H9 (cell line): ENCODE results near the gene KLK6. TPM values are rescaled to one million over a fixed set of nuclear protein-coding genes. Genes with fewer than 3 reads are reported as not detected.

Experiments
- DNase-seq: peaks from one replicate; pipeline ENCODE4 v3.0.0-alpha.2; 2017
- H2AFZ ChIP-seq: one replicate; pipeline ENCODE4 v1.6.1; 2013; ENCODE audit warnings: mild to moderate bottlenecking, low read length, control low read depth, moderate library complexity
- H2AK5ac ChIP-seq: 2 replicates; pipeline ENCODE4 v1.6.1; 2013; ENCODE audit warnings: low read length, control low read depth, mixed read lengths; ENCODE audit not compliant: insufficient read length
- H2BK120ac ChIP-seq: one replicate; pipeline ENCODE4 v1.6.1; 2013; ENCODE audit warnings: low read depth, mild to moderate bottlenecking, low read length, control low read depth, inconsistent platforms; ENCODE audit not compliant: poor library complexity, severe bottlenecking
- H2BK12ac ChIP-seq: 2 replicates; pipeline ENCODE4 v1.6.1; 2013; ENCODE audit warnings: low read length, control low read depth, mixed read lengths, low read depth; ENCODE audit not compliant: insufficient read length
- H2BK15ac ChIP-seq: 2 replicates; pipeline ENCODE4 v1.6.1; 2013; ENCODE audit warnings: low read depth, low read length, control low read depth
- H2BK20ac ChIP-seq: one replicate; pipeline ENCODE4 v1.6.1; 2013; ENCODE audit warnings: low read depth, mild to moderate bottlenecking, low read length, control low read depth, inconsistent platforms; ENCODE audit not compliant: poor library complexity, severe bottlenecking
- H2BK5ac ChIP-seq: 2 replicates; pipeline ENCODE4 v1.6.1; 2013; ENCODE audit warnings: low read length, control low read depth, mixed read lengths; ENCODE audit not compliant: insufficient read length
- H3K14ac ChIP-seq: 2 replicates; pipeline ENCODE4 v1.6.1; 2013; ENCODE audit warnings: low read length, control low read depth; ENCODE audit not compliant: insufficient read depth
- H3K18ac ChIP-seq: 2 replicates; pipeline ENCODE4 v1.6.1; 2013; ENCODE audit warnings: low read depth, mild to moderate bottlenecking, mixed read lengths, low read length, control low read depth; ENCODE audit not compliant: insufficient read length
- H3K23ac ChIP-seq: 2 replicates; pipeline ENCODE4 v1.6.1; 2013; ENCODE audit warnings: low read length, control low read depth, mixed read lengths, low read depth; ENCODE audit not compliant: insufficient read length
- H3K23me2 ChIP-seq: 2 replicates; pipeline ENCODE4 v1.6.1; 2013; ENCODE audit warnings: low read depth, mild to moderate bottlenecking, mixed read lengths, low read length, control low read depth; ENCODE audit not compliant: insufficient read length, poor library complexity, severe bottlenecking
- H3K27ac ChIP-seq: 2 replicates; pipeline ENCODE4 v1.5.1; 2013; ENCODE audit warnings: low read length, control low read depth, mixed read lengths, low read depth; ENCODE audit not compliant: insufficient read length
- H3K27me3 ChIP-seq: 2 replicates; pipeline ENCODE4 v1.6.1; 2013; ENCODE audit warnings: low read length, control low read depth, inconsistent platforms; ENCODE audit not compliant: insufficient read depth
- H3K4ac ChIP-seq: 2 replicates; pipeline ENCODE4 v1.6.1; 2013; ENCODE audit warnings: low read depth, mild to moderate bottlenecking, control low read depth, inconsistent platforms, low read length, moderate library complexity
- H3K4me1 ChIP-seq: 2 replicates; pipeline ENCODE4 v1.6.1; 2013; ENCODE audit warnings: low read length, control low read depth, inconsistent platforms; ENCODE audit not compliant: insufficient read depth
- H3K4me2 ChIP-seq: 2 replicates; pipeline ENCODE4 v1.6.1; 2013; ENCODE audit warnings: low read length, control low read depth, mixed read lengths; ENCODE audit not compliant: insufficient read length, insufficient read depth
- H3K56ac ChIP-seq: 2 replicates; pipeline ENCODE4 v1.6.1; 2013; ENCODE audit warnings: low read depth, mild to moderate bottlenecking, mixed read lengths, low read length, control low read depth; ENCODE audit not compliant: insufficient read length
- H3K79me1 ChIP-seq: 2 replicates; pipeline ENCODE4 v1.6.1; 2013; ENCODE audit warnings: low read depth, mild to moderate bottlenecking, moderate library complexity, low read length, control low read depth, inconsistent platforms; ENCODE audit not compliant: insufficient read depth, poor library complexity, severe bottlenecking
- H3K79me2 ChIP-seq: 2 replicates; pipeline ENCODE4 v1.6.1; 2013; ENCODE audit warnings: low read length, control low read depth, inconsistent platforms; ENCODE audit not compliant: insufficient read depth
- H3K9ac ChIP-seq: 2 replicates; pipeline ENCODE4 v1.6.1; 2013; ENCODE audit warnings: low read length, control low read depth, mixed read lengths; ENCODE audit not compliant: insufficient read length; ENCODE audit errors: extremely low read depth
- H3K9me3 ChIP-seq: one replicate; pipeline ENCODE4 v1.6.1; 2013; ENCODE audit warnings: low read depth, low read length, inconsistent platforms; ENCODE audit not compliant: control insufficient read depth
- H3T11ph ChIP-seq: one replicate; pipeline ENCODE4 v1.6.1; 2013; ENCODE audit warnings: mild to moderate bottlenecking, low read length, control low read depth, inconsistent platforms
- H4K20me1 ChIP-seq: one replicate; pipeline ENCODE4 v1.6.1; 2013; ENCODE audit not compliant: control insufficient read depth, insufficient read length, insufficient read depth
- H4K5ac ChIP-seq: 2 replicates; pipeline ENCODE4 v1.6.1; 2013; ENCODE audit warnings: low read depth, mild to moderate bottlenecking, mixed read lengths, low read length, control low read depth; ENCODE audit not compliant: insufficient read length
- H4K8ac ChIP-seq: replicated peaks from 2 replicates; pipeline ENCODE4 v1.6.1; 2013; ENCODE audit warnings: low read length, control low read depth, mixed read lengths, low read depth; ENCODE audit not compliant: insufficient read length
- H4K91ac ChIP-seq: 2 replicates; pipeline ENCODE4 v1.6.1; 2013; ENCODE audit warnings: low read depth, mild to moderate bottlenecking, moderate library complexity, mixed read lengths, low read length, control low read depth; ENCODE audit not compliant: insufficient read length
- H3K27ac Mint-ChIP-seq, 3 experiments: 2 replicates in 2 of 3; 3 replicates in 1 of 3; pipeline ENCODE4 v1.8.0; 2020 to 2021; ENCODE audit warnings: mixed read lengths in 3 of 3, mild to moderate bottlenecking in 1 of 3, moderate library complexity in 1 of 3
- H3K27me3 Mint-ChIP-seq: 2 replicates; pipeline ENCODE4 v1.8.0; 2021; ENCODE audit warnings: low read depth, mild to moderate bottlenecking, moderate library complexity, mixed read lengths
- H3K36me3 Mint-ChIP-seq, 3 experiments: 2 replicates in 2 of 3; 3 replicates in 1 of 3; pipeline ENCODE4 v1.8.0; 2020 to 2021; ENCODE audit warnings: low read depth in 3 of 3, mixed read lengths in 3 of 3; ENCODE audit not compliant: insufficient read depth in 1 of 3
- H3K4me1 Mint-ChIP-seq, 2 experiments: 2 replicates each; pipeline ENCODE4 v1.8.0; 2020; ENCODE audit warnings: mixed read lengths in 2 of 2
- H3K4me3 Mint-ChIP-seq, 2 experiments: 2 replicates in 1 of 2; 3 replicates in 1 of 2; pipeline ENCODE4 v1.8.0; 2020 to 2021; ENCODE audit warnings: mild to moderate bottlenecking in 2 of 2, mixed read lengths in 2 of 2, moderate library complexity in 1 of 2
- H3K9me3 Mint-ChIP-seq, 2 experiments: 2 replicates in 1 of 2; 3 replicates in 1 of 2; pipeline ENCODE4 v1.8.0; 2020; ENCODE audit warnings: mild to moderate bottlenecking in 2 of 2, mixed read lengths in 2 of 2, moderate library complexity in 1 of 2
- WGBS: extraction: QIAGEN DNeasy Blood & Tissue Kit; methylation state at CpG from one replicate; pipeline ENCODE4 v1.1.7; 2013; ENCODE audit warnings: missing lambda C conversion rate, low lambda C conversion rate, mixed read lengths; ENCODE audit not compliant: insufficient read length; ENCODE audit errors: extremely low coverage; 5-methylcytosine and 5-hydroxymethylcytosine counted together
- total RNA-seq: library from RNA; stranded (reverse); gene quantifications from 2 replicates; pipeline ENCODE4 v1.2.1, GENCODE V29; 2021
- TF ChIP-seq, protein P1 (sequence below): fragments of 200-600 bp; sonication (generic); conservative IDR thresholded peaks from 3 replicates; pipeline ENCODE4 v1.8.0; 2021; ENCODE audit warnings: antibody characterized with exemption, mild to moderate bottlenecking

KLK6 gene
- total RNA-seq, 1 experiment from 2014 or later = 2.6 TPM

DNA sequence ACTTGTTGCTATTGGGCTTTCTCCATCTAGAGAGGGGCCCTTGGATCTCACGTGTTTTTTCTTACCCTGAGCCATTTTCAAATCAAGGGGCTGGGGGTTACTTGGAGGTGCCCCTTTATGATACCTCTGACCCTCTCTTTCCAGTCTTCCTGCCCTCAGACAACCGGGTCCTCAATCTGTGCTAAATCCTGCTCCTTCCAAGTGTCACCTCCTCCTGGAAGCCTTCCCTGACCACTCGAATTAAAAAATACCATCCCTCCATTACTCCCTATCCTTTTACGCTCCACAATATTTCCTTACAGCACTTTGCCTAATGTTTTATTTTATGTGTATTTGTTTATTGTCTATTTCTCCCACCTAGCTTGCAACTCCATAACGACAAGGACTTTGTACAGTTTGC lies 28.7 kb upstream of the KLK6 start:
- no peak overlapping the region for H3K4ac ChIP-seq
- H3K4me1 ChIP-seq = 0 out of 2 replicates have a peak, but pooled peaks cover 4% of the 10 kb centered on the region
- no peaks in the 10 kb centered on the region for H3K79me2 ChIP-seq
- Mint-ChIP-seq H3K4me1 (peaks cover 21 to 38% of the 10 kb centered on the region in 2 experiments), H3K27me3 (peaks cover 36% of the 10 kb centered on the region), H3K9me3 (peaks cover 0 to 4% of the 10 kb centered on the region in 2 experiments; a peak in 2 of 5 replicates), H3K4me3 (no peak overlapping the region), H3K36me3 (no peaks in the 10 kb centered on the region; a peak in 1 of 7 replicates), H3K27ac (no peak overlapping the region)
- TF ChIP-seq, protein P1, sequence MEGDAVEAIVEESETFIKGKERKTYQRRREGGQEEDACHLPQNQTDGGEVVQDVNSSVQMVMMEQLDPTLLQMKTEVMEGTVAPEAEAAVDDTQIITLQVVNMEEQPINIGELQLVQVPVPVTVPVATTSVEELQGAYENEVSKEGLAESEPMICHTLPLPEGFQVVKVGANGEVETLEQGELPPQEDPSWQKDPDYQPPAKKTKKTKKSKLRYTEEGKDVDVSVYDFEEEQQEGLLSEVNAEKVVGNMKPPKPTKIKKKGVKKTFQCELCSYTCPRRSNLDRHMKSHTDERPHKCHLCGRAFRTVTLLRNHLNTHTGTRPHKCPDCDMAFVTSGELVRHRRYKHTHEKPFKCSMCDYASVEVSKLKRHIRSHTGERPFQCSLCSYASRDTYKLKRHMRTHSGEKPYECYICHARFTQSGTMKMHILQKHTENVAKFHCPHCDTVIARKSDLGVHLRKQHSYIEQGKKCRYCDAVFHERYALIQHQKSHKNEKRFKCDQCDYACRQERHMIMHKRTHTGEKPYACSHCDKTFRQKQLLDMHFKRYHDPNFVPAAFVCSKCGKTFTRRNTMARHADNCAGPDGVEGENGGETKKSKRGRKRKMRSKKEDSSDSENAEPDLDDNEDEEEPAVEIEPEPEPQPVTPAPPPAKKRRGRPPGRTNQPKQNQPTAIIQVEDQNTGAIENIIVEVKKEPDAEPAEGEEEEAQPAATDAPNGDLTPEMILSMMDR = no peak
- DNase-seq = no peak
- peaks cover 6% of the 10 kb centered on the region for H3K23me2 ChIP-seq
- H4K5ac ChIP-seq = no peak overlapping the region
- WGBS = 100% methylated on average over 1 of the region's 5 CpGs
- H4K8ac ChIP-seq = no peak overlapping the region
- H4K20me1 ChIP-seq = no peaks in the 10 kb centered on the region
- H2AK5ac ChIP-seq = no peak overlapping the region
- H3K79me1 ChIP-seq = no peaks in the 10 kb centered on the region
- no peak overlapping the region for H3K4me2 ChIP-seq
- H3T11ph ChIP-seq = no peak overlapping the region
- no peak overlapping the region for H2BK5ac ChIP-seq
- H3K14ac ChIP-seq = no peak overlapping the region
- H4K91ac ChIP-seq = no peak overlapping the region
- no peak overlapping the region for H2BK120ac ChIP-seq
- no peak overlapping the region for H2BK15ac ChIP-seq
- no peak overlapping the region for H3K56ac ChIP-seq
- no peak overlapping the region for H3K23ac ChIP-seq
- H3K18ac ChIP-seq = no peak overlapping the region
- no peak overlapping the region for H3K9ac ChIP-seq
- no peaks in the 10 kb centered on the region for H3K27me3 ChIP-seq
- H2BK12ac ChIP-seq = no peak overlapping the region
- H2BK20ac ChIP-seq = no peak overlapping the region
- no peak overlapping the region for H2AFZ ChIP-seq
- H3K27ac ChIP-seq = no peak overlapping the region
- no peaks in the 10 kb centered on the region for H3K9me3 ChIP-seq
